Right lobe of liver (tissue), 4 donors: ENCODE measurements around the gene KISS1R.
"Not testable (repeated sequence)": the region's sequence is repeated elsewhere in the genome, so short reads cannot be mapped to it uniquely, and the experiment has no call there.

Experiments
- CTCF ChIP-seq, 4 donors: fragments of 200-600 bp in 3 of 4; fragments of 450-650 bp in 1 of 4; IDR thresholded peaks; one replicate each; pipeline versions ENCODE4 v1.5.1 to v1.8.0; 2016 to 2022; ENCODE audit warnings: antibody characterized with exemption in 4 of 4, mild to moderate bottlenecking in 2 of 4
- POLR2A ChIP-seq: fragments of 450-650 bp; IDR thresholded peaks from one replicate; pipeline ENCODE4 v1.6.1; 2017; ENCODE audit warnings: antibody characterized with exemption, mild to moderate bottlenecking
- donor health status: DM: no; HTN: no; CAD: no.
- donor health status: DM: no; HTN: no; CAD: no.
- donor health status: DM: no; HTN: yes; CAD: no.

GRCh38 chr19:877992-878660 is 39.0 kb upstream of the KISS1R start:
- TF ChIP-seq CTCF (IDR thresholded peaks at IDR 0.05); POLR2A: not testable (repeated sequence)
